SK-N-SH (cell line): ENCODE data around the gene PCGF3. TPM values are rescaled to one million over a fixed set of nuclear protein-coding genes. Genes with fewer than 3 reads are reported as not detected.

Source experiments
- CTCF ChIA-PET: fragments of 300-600, 350-600 bp; formaldehyde crosslinking; extraction: SDS; loops from one replicate; lab custom pipeline; 2021; lab: Yijun Ruan, JAX
- POLR2A ChIA-PET: fragments of 350-600 bp; sonication (Branson Sonifier 250); formaldehyde crosslinking; extraction: SDS; loops from one replicate; lab custom pipeline; 2020; ENCODE audit warnings: antibody characterized with exemption, inconsistent platforms; lab: Yijun Ruan, JAX
- DNase-seq: peaks from one replicate; pipeline ENCODE4 v3.0.0; 2012
- H2AFZ ChIP-seq: fragments of 200-600 bp; sonication (generic); 2 replicates; pipeline ENCODE4 v1.8.1; 2016; ENCODE audit warnings: antibody characterized with exemption, mild to moderate bottlenecking, low read depth
- H3F3A ChIP-seq: fragments of 200-600 bp; sonication (generic); replicated peaks from 2 replicates; pipeline ENCODE3; 2016; ENCODE audit warnings: antibody characterized with exemption, mild to moderate bottlenecking; ENCODE audit not compliant: insufficient read depth
- H3K27ac ChIP-seq, 2 experiments: fragments of 200-500 bp in 1 of 2; fragments of 200-600 bp in 1 of 2; sonication (Bioruptor generic) in 1 of 2; sonication (generic), shearing (Covaris generic) in 1 of 2; 2 replicates each; pipeline versions ENCODE4 v1.5.1 to v1.6.1; 2014 to 2016; ENCODE audit warnings: low read depth in 2 of 2, inconsistent platforms in 1 of 2, low read length in 1 of 2, mild to moderate bottlenecking in 1 of 2, mixed read lengths in 1 of 2
- H3K27me3 ChIP-seq: fragments of 200-600 bp; sonication (generic), shearing (Covaris generic); 2 replicates; pipeline ENCODE4 v1.6.1; 2016; ENCODE audit warnings: mixed run types; ENCODE audit not compliant: insufficient read depth
- H3K36me3 ChIP-seq, 2 experiments: fragments of 200-500 bp in 1 of 2; fragments of 200-600 bp in 1 of 2; sonication (Bioruptor generic) in 1 of 2; sonication (generic) in 1 of 2; replicated peaks in 1 of 2; 2 replicates each; pipeline versions ENCODE3 to v1.5.1; 2014 to 2016; ENCODE audit warnings: low read length in 1 of 2, mild to moderate bottlenecking in 1 of 2; ENCODE audit not compliant: insufficient read depth in 2 of 2, control insufficient read depth in 1 of 2
- H3K4me1 ChIP-seq, 2 experiments: fragments of 200-500 bp in 1 of 2; fragments of 200-600 bp in 1 of 2; sonication (Bioruptor generic) in 1 of 2; sonication (generic), shearing (Covaris generic) in 1 of 2; 2 replicates each; pipeline versions ENCODE4 v1.5.1 to v1.6.1; 2014 to 2016; ENCODE audit warnings: low read depth in 1 of 2, low read length in 1 of 2, mixed run types in 1 of 2; ENCODE audit not compliant: insufficient read depth in 2 of 2, control insufficient read depth in 1 of 2
- H3K4me2 ChIP-seq: fragments of 200-600 bp; sonication (generic), shearing (Covaris generic); 2 replicates; pipeline ENCODE4 v1.6.1; 2017; ENCODE audit warnings: mixed run types
- H3K4me3 ChIP-seq, 2 experiments: fragments of 200-500 bp in 1 of 2; fragments of 200-600 bp in 1 of 2; sonication (Bioruptor generic) in 1 of 2; sonication (generic), shearing (Covaris generic) in 1 of 2; 2 replicates each; pipeline versions ENCODE4 v1.5.1 to v1.8.1; 2014 to 2016; ENCODE audit warnings: low read depth in 2 of 2, inconsistent platforms in 1 of 2, low read length in 1 of 2, mild to moderate bottlenecking in 1 of 2, mixed read lengths in 1 of 2, moderate library complexity in 1 of 2
- H3K79me2 ChIP-seq: fragments of 200-600 bp; sonication (generic); 2 replicates; pipeline ENCODE4 v1.8.1; 2017; ENCODE audit warnings: mild to moderate bottlenecking; ENCODE audit not compliant: insufficient read depth
- H3K9ac ChIP-seq: fragments of 200-600 bp; sonication (generic); 2 replicates; pipeline ENCODE4 v1.6.1; 2017; ENCODE audit warnings: mixed run types
- H3K9me2 ChIP-seq: fragments of 200-600 bp; sonication (generic); 2 replicates; pipeline ENCODE4 v1.6.1; 2017; ENCODE audit warnings: mixed run types
- H3K9me3 ChIP-seq: fragments of 200-600 bp; sonication (generic); 2 replicates; pipeline ENCODE4 v1.6.1; 2017; ENCODE audit warnings: mixed run types, mild to moderate bottlenecking, moderate library complexity
- H4K20me1 ChIP-seq: fragments of 200-600 bp; sonication (generic); 2 replicates; pipeline ENCODE4 v1.6.1; 2017; ENCODE audit warnings: mild to moderate bottlenecking, mixed run types; ENCODE audit not compliant: insufficient read depth
- CHD2 ChIP-seq: fragments of 150-350 bp; IDR thresholded peaks from 2 replicates; pipeline ENCODE4 v1.6.1; 2018; ENCODE audit warnings: low read length; ENCODE audit not compliant: partially characterized antibody
- ELF1 ChIP-seq: IDR thresholded peaks from 2 replicates; pipeline ENCODE4 v1.4.0; 2012
- FOSL2 ChIP-seq: IDR thresholded peaks from 2 replicates; pipeline ENCODE4 v1.4.0; 2012; ENCODE audit warnings: low read depth, mild to moderate bottlenecking, moderate library complexity, borderline replicate concordance
- GATA2 ChIP-seq: sonication (generic); formaldehyde crosslinking; IDR thresholded peaks from 2 replicates; pipeline ENCODE4 v1.5.0; 2020; ENCODE audit warnings: mild to moderate bottlenecking, missing genetic modification reagents
- MAX ChIP-seq: IDR thresholded peaks from 2 replicates; pipeline ENCODE4 v1.4.0; 2012; ENCODE audit warnings: low read depth
- NFIC ChIP-seq: IDR thresholded peaks from 2 replicates; pipeline ENCODE4 v1.4.0; 2012; ENCODE audit warnings: borderline replicate concordance
- RXRA ChIP-seq: IDR thresholded peaks from 2 replicates; pipeline ENCODE4 v1.4.0; 2012; ENCODE audit warnings: low read depth, mild to moderate bottlenecking, borderline replicate concordance
- SIN3A ChIP-seq: IDR thresholded peaks from 2 replicates; pipeline ENCODE4 v1.6.1; 2012; ENCODE audit warnings: low read depth, mild to moderate bottlenecking, low read length, moderate library complexity, borderline replicate concordance
- SMC3 ChIP-seq: IDR thresholded peaks from 2 replicates; pipeline ENCODE4 v1.6.1; 2012; ENCODE audit warnings: low read depth, low read length, improper control_type of control experiment
- TAF1 ChIP-seq: IDR thresholded peaks from 2 replicates; pipeline ENCODE4 v1.6.1; 2012; ENCODE audit warnings: low read depth, mild to moderate bottlenecking, low read length, moderate library complexity, borderline replicate concordance
- USF1 ChIP-seq: IDR thresholded peaks from 2 replicates; pipeline ENCODE4 v1.4.0; 2012; ENCODE audit warnings: low read depth, borderline replicate concordance
- USF2 ChIP-seq: fragments of 150-350 bp; IDR thresholded peaks from 2 replicates; pipeline ENCODE4 v1.6.1; 2017; ENCODE audit warnings: antibody characterized with exemption, low read length, low read depth, borderline replicate concordance
- WGBS: methylation state at CpG from one replicate; pipeline ENCODE4 v1.1.6; 2017; ENCODE audit warnings: low lambda C conversion rate; 5-methylcytosine and 5-hydroxymethylcytosine counted together
- polyA plus RNA-seq, 3 experiments: library from polyadenylated mRNA; depleted of rRNA; stranded (reverse); fragments of >200 nt; gene quantifications; 2 replicates each; pipeline ENCODE4 v1.2.3, GENCODE V29; 2012
- TF ChIP-seq, protein P1 (sequence below): IDR thresholded peaks from 2 replicates; pipeline ENCODE4 v1.4.0; 2012; ENCODE audit warnings: low read depth, borderline replicate concordance
- TF ChIP-seq, protein P2 (sequence below): IDR thresholded peaks from 2 replicates; pipeline ENCODE4 v1.6.1; 2012; ENCODE audit warnings: mild to moderate bottlenecking, low read depth, low read length, moderate library complexity

Gene PCGF3
- polyA plus RNA-seq, 1 of the 3 experiments (the other 2 are of a cell fraction), result 44.8 TPM

- 85% methylated on average over 8 of the region's 29 CpGs for WGBS
- no peak overlapping the region for H3K4me3 ChIP-seq
- no peak for DNase-seq
- no peaks in the 10 kb centered on the region for H3K9me3 ChIP-seq
- no peaks in the 10 kb centered on the region for H3K36me3 ChIP-seq
- H3K27me3 ChIP-seq, result 0 out of 2 replicates have a peak, but pooled peaks cover 5% of the 10 kb centered on the region
- no peaks in the 10 kb centered on the region for H3K9me2 ChIP-seq
- H3K4me1 ChIP-seq, result peaks cover 0 to 32% of the 10 kb centered on the region in 2 experiments; a peak in 1 of 4 replicates
- H3K4me2 ChIP-seq, result no peak overlapping the region
- POLR2A ChIA-PET, result interaction anchor here (1.4 kb wide), 1 partner anchor 9 kb away, joined by 3 read pairs; no protein-coding TSS in a partner anchor
- H3K79me2 ChIP-seq, result no peaks in the 10 kb centered on the region
- H4K20me1 ChIP-seq, result no peaks in the 10 kb centered on the region
- no peaks in the 10 kb centered on the region for H3F3A ChIP-seq
- H3K27ac ChIP-seq, result no peak overlapping the region
- TF ChIP-seq, protein P1, sequence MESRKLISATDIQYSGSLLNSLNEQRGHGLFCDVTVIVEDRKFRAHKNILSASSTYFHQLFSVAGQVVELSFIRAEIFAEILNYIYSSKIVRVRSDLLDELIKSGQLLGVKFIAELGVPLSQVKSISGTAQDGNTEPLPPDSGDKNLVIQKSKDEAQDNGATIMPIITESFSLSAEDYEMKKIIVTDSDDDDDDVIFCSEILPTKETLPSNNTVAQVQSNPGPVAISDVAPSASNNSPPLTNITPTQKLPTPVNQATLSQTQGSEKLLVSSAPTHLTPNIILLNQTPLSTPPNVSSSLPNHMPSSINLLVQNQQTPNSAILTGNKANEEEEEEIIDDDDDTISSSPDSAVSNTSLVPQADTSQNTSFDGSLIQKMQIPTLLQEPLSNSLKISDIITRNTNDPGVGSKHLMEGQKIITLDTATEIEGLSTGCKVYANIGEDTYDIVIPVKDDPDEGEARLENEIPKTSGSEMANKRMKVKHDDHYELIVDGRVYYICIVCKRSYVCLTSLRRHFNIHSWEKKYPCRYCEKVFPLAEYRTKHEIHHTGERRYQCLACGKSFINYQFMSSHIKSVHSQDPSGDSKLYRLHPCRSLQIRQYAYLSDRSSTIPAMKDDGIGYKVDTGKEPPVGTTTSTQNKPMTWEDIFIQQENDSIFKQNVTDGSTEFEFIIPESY, result no peak
- TF ChIP-seq MAX (no peak), FOSL2 (no peak), RXRA (no peak), USF1 (no peak)
- TF ChIP-seq, all 33 proteins: peak for 0
- CTCF ChIA-PET, result no interaction called here
- Histone ChIP-seq H3K9ac (no peak overlapping the region), H2AFZ (no peak overlapping the region)
Observed at GRCh38 chr4:791252-791897, 85.7 kb downstream of the PCGF3 start.

- Histone ChIP-seq H4K20me1 (no peaks in the 10 kb centered on the region), H3K9me2 (no peaks in the 10 kb centered on the region), H3K4me1 (peaks cover 0 to 28% of the 10 kb centered on the region in 2 experiments; a peak in 1 of 4 replicates), H3K27ac (no peak overlapping the region), H3F3A (no peaks in the 10 kb centered on the region), H3K27me3 (0 out of 2 replicates have a peak, but pooled peaks cover 5% of the 10 kb centered on the region), H3K9me3 (no peaks in the 10 kb centered on the region), H3K79me2 (no peaks in the 10 kb centered on the region), H3K9ac (no peak overlapping the region), H2AFZ (no peak overlapping the region), H3K4me2 (no peak overlapping the region), H3K4me3 (no peak overlapping the region), H3K36me3 (no peaks in the 10 kb centered on the region)
- WGBS, result 95% methylated on average over 29 of the region's 50 CpGs
- ChIA-PET POLR2A (no interaction called here), CTCF (no interaction called here)
- no peak for DNase-seq
- TF ChIP-seq USF2 (no peak), SMC3 (no peak), MAX (no peak), ELF1 (no peak), NFIC (no peak), CHD2 (no peak), GATA2 (CRISPR knock-in tag) (no peak), SIN3A (no peak), TAF1 (no peak)
- TF ChIP-seq, protein P2, sequence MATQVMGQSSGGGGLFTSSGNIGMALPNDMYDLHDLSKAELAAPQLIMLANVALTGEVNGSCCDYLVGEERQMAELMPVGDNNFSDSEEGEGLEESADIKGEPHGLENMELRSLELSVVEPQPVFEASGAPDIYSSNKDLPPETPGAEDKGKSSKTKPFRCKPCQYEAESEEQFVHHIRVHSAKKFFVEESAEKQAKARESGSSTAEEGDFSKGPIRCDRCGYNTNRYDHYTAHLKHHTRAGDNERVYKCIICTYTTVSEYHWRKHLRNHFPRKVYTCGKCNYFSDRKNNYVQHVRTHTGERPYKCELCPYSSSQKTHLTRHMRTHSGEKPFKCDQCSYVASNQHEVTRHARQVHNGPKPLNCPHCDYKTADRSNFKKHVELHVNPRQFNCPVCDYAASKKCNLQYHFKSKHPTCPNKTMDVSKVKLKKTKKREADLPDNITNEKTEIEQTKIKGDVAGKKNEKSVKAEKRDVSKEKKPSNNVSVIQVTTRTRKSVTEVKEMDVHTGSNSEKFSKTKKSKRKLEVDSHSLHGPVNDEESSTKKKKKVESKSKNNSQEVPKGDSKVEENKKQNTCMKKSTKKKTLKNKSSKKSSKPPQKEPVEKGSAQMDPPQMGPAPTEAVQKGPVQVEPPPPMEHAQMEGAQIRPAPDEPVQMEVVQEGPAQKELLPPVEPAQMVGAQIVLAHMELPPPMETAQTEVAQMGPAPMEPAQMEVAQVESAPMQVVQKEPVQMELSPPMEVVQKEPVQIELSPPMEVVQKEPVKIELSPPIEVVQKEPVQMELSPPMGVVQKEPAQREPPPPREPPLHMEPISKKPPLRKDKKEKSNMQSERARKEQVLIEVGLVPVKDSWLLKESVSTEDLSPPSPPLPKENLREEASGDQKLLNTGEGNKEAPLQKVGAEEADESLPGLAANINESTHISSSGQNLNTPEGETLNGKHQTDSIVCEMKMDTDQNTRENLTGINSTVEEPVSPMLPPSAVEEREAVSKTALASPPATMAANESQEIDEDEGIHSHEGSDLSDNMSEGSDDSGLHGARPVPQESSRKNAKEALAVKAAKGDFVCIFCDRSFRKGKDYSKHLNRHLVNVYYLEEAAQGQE, result no peak
Observed at GRCh38 chr4:791898-792625, 86.4 kb downstream of the PCGF3 start.
